Measurements from ENCODE around the gene TOR1B.

Gene TOR1B

GRCh38 chr9:129853614-129854013, 50.6 kb downstream of the TOR1B start:
- H3K36me3 ChIP-seq (ENCODE audit: low read length): no peaks in the 10 kb centered on the region

GRCh38 chr9:129854588-129855110, 51.7 kb downstream of the TOR1B start:
- H3K79me2 ChIP-seq (ENCODE audit: insufficient read depth, low read length): no peaks in the 10 kb centered on the region
- H3K36me3 ChIP-seq (ENCODE audit: low read length): no peaks in the 10 kb centered on the region
- no peaks in the 10 kb centered on the region for H3K9me2 ChIP-seq (replicated peaks; ENCODE audit: insufficient read depth, low read length)
- no peak for TF ChIP-seq CTCF (IDR thresholded peaks at IDR 0.05; ENCODE audit: insufficient read depth, low read length, poor library complexity, severe bottlenecking)
- no peak for TF ChIP-seq EZH2phosphoT487 (conservative IDR thresholded peaks at IDR 0.05; ENCODE audit: low read length)
- H4K20me1 ChIP-seq (ENCODE audit: low read depth, low read length): no peaks in the 10 kb centered on the region
- no peak overlapping the region for H3K9ac ChIP-seq (ENCODE audit: low read length)
- H3K27me3 ChIP-seq (ENCODE audit: low read length): no peaks in the 10 kb centered on the region
- H2AFZ ChIP-seq (ENCODE audit: low read depth, low read length, severe bottlenecking): no peak overlapping the region
- H3K27ac ChIP-seq (ENCODE audit: low read depth, low read length): no peak overlapping the region
- H3K9me3 ChIP-seq (ENCODE audit: insufficient read depth, low read length): no peaks in the 10 kb centered on the region
- no peak overlapping the region for H3K4me2 ChIP-seq (ENCODE audit: low read depth, low read length, poor library complexity, severe bottlenecking)
- H3F3A ChIP-seq (ENCODE audit: insufficient read depth): no peaks in the 10 kb centered on the region
- no peak overlapping the region for H3K4me3 ChIP-seq (ENCODE audit: insufficient read depth, low read length, poor library complexity, severe bottlenecking)

More at GRCh38 chr9:129853614-129854013, 50.6 kb downstream of the TOR1B start:
- H3K9me2 ChIP-seq (replicated peaks; ENCODE audit: insufficient read depth, low read length): no peaks in the 10 kb centered on the region
- H4K20me1 ChIP-seq (ENCODE audit: low read depth, low read length): no peaks in the 10 kb centered on the region
- H2AFZ ChIP-seq (ENCODE audit: low read depth, low read length, severe bottlenecking): no peak overlapping the region
- H3K9me3 ChIP-seq (ENCODE audit: insufficient read depth, low read length): no peaks in the 10 kb centered on the region
- H3K9ac ChIP-seq (ENCODE audit: low read length): no peak overlapping the region
- no peaks in the 10 kb centered on the region for H3F3A ChIP-seq (ENCODE audit: insufficient read depth)
- H3K27ac ChIP-seq (ENCODE audit: low read depth, low read length): no peak overlapping the region
- no peak overlapping the region for H3K4me3 ChIP-seq (ENCODE audit: insufficient read depth, low read length, poor library complexity, severe bottlenecking)
- H3K79me2 ChIP-seq (ENCODE audit: insufficient read depth, low read length): no peaks in the 10 kb centered on the region
- no peaks in the 10 kb centered on the region for H3K27me3 ChIP-seq (ENCODE audit: low read length)
- no peak overlapping the region for H3K4me2 ChIP-seq (ENCODE audit: low read depth, low read length, poor library complexity, severe bottlenecking)
- no peak for TF ChIP-seq EZH2phosphoT487 (conservative IDR thresholded peaks at IDR 0.05; ENCODE audit: low read length)
- TF ChIP-seq CTCF (IDR thresholded peaks at IDR 0.05; ENCODE audit: insufficient read depth, low read length, poor library complexity, severe bottlenecking): no peak

- Histone ChIP-seq H3K27me3 (ENCODE audit: low read length) (no peaks in the 10 kb centered on the region), H3K79me2 (ENCODE audit: insufficient read depth, low read length) (no peaks in the 10 kb centered on the region), H3K9ac (ENCODE audit: low read length) (no peak overlapping the region), H3K36me3 (ENCODE audit: low read length) (no peaks in the 10 kb centered on the region), H3F3A (ENCODE audit: insufficient read depth) (no peaks in the 10 kb centered on the region), H3K4me2 (ENCODE audit: low read depth, low read length, poor library complexity, severe bottlenecking) (no peak overlapping the region), H3K9me3 (ENCODE audit: insufficient read depth, low read length) (no peaks in the 10 kb centered on the region), H3K4me3 (ENCODE audit: insufficient read depth, low read length, poor library complexity, severe bottlenecking) (no peak overlapping the region), H3K9me2 (replicated peaks; ENCODE audit: insufficient read depth, low read length) (no peaks in the 10 kb centered on the region), H4K20me1 (ENCODE audit: low read depth, low read length) (no peaks in the 10 kb centered on the region), H3K27ac (ENCODE audit: low read depth, low read length) (no peak overlapping the region), H2AFZ (ENCODE audit: low read depth, low read length, severe bottlenecking) (no peak overlapping the region)
- TF ChIP-seq EZH2phosphoT487 (conservative IDR thresholded peaks at IDR 0.05; ENCODE audit: low read length) (no peak), CTCF (IDR thresholded peaks at IDR 0.05; ENCODE audit: insufficient read depth, low read length, poor library complexity, severe bottlenecking) (no peak)
Measured at GRCh38 chr9:129857207-129857606, 54.2 kb downstream of the TOR1B start.
